NCI-H460 (cell line): Measurements from ENCODE around the gene CLCA2. TPM values are rescaled to one million over a fixed set of nuclear protein-coding genes. Genes with fewer than 3 reads are reported as not detected.

Experiments
- DNase-seq: peaks from one replicate; pipeline ENCODE4 v3.0.0-alpha.2; 2016; ENCODE audit warnings: low read depth; ENCODE audit errors: extremely low read depth
- total RNA-seq: library from RNA; depleted of rRNA; stranded (reverse); fragments of >200 nt; shearing (Covaris generic); gene quantifications from 2 replicates; pipeline ENCODE4 v1.2.3, GENCODE V29; 2014; rRNA removed

The CLCA2 gene
- total RNA-seq, 1 experiment from 2014 or later = not detected

DNA sequence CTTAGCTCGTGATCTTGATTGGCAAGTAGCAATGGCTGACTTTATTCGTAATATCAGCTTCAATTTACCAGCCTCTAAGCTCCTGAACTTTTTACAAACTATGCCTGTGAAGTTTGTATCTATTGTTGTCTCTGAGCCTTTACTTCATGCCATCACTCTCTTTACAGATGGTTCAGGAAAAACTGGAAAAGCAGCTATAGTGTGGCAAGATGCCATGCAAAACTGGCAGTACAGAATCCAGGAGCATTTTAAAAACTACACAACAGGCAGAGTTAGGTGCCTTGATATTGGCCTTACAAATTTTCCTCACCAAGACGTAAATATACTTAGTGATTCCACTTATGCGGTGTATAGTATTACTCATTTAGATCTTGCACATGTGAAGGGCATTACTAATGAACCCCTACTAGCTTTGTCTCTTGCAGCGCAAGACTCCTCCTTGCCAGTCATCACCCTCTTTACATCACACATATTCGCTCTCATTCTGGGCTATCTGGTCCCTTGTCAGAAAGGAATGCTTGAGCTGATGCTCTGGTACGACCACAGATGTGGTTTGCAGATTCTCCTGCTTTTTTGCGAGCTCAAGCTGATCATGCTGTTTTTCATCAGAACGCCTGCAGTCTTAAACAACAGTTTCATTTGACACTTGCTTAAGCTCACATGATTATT, 81.1 kb downstream of the CLCA2 start:
- DNase-seq = no peak

DNA sequence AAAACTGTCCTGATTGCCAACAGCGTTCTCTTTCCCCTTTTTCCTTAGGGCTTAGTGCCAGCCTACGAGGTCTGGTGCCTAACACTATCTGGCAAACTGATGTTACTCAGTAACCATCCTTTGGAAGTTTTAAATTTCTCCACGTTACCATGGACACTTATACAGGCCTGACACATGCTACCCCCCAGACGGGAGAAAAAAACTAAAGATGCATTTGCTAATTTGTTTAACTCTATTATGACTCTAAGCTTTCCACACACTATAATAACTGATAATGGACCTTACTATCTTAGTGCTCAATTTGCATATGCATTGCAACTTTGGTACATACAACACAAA, 81.6 kb downstream of the CLCA2 start:
- DNase-seq = no peak

Other genes starting within 250 kb of the CLCA2 start
- 4.1 and 6.7 TPM in 2 replicates for gene ODF2L, start 27.8 kb upstream of the CLCA2 start, total RNA-seq
- gene CLCA1, start 44.8 kb downstream of the CLCA2 start, total RNA-seq = not detected in 2 replicates
- gene CLCA4, start 122.9 kb downstream of the CLCA2 start, total RNA-seq = not detected in 2 replicates